GM18868 (cell line): ENCODE results near the gene C18orf63.
"Not testable (repeated sequence)": the region's sequence is repeated elsewhere in the genome, so short reads cannot be mapped to it uniquely, and the experiment has no call there.

Experiments
- ATAC-seq: cut with Tn5 transposase; IDR thresholded peaks from one replicate; pipeline ENCODE4 v1.9.1; 2021; ENCODE audit warnings: mild to moderate bottlenecking, moderate library complexity; ENCODE audit not compliant: unreplicated experiment

C18orf63 gene

GRCh38 chr18:74315464-74316256 is at the start of gene C18orf63:
TSS of gene C18orf63 (plus strand) at chr18:74315839. CDS start at chr18:74317866, 2,027 bp downstream.
- no peak for ATAC-seq

- no peak for ATAC-seq
Observed at GRCh38 chr18:74266161-74266560, 49.5 kb upstream of the C18orf63 start.

DNA sequence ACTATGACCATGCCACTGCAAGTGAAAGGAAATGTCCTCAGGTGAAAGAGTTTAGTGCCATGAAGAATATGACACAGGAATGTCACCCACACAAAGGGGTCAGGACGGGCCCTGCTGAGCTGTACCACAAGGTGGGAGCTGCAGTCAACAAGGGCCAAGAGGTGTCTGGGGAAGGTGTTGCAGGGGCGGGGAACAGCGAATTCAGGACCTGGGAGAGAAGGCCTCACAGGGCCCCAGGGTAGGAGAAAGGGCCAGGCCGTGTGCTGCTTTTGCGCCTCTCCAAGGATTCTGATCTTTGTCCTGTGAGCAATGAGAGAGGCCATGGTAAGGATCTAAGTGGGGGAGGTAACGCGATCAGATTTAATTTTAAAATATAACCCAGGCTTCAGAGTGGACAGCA is 47.5 kb upstream of the C18orf63 start:
- ATAC-seq: no peak

- ATAC-seq: no peak
Observed at GRCh38 chr18:74268933-74269620, 46.6 kb upstream of the C18orf63 start.

DNA sequence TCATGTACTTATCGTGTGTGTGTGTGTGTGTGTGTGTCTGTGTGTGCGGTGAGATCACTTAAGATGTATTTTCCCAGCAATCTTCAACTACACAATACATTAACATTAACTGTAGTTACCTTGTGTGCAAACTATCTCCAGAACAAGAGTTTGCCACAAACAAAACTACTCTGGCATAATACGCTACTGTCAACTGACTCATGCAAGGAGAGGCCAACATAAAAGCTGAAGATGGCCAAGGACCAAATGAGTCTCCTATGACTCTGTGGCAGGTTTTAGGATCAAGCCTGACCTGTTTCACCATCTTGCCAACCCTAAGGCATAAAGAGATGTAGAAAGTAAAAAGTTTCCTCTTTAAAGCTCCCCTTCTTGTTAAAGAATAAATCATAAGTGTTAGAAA is 44.0 kb upstream of the C18orf63 start:
- ATAC-seq: no peak

DNA sequence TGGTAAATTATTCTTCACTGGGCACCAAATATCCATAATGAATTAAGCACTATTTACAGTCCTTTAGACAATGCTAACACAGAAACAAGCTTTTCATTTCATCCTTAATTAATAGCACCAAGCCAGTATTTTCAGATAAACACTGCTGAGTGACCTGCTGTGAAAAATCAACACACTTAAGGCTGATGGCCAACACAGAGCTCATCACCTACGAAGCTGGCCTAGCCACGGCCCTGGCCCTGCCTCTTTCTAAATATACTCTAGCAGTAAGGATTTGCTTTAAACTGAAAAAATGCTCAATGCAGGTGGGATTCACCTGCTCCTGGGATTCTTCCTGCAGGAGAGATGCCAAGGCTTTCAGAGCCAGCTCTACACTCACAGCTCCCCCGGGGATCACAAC is 42.2 kb upstream of the C18orf63 start:
- no peak for ATAC-seq

- ATAC-seq: no peak
Observed at GRCh38 chr18:74274700-74275099, 40.9 kb upstream of the C18orf63 start.

- ATAC-seq: no peak
Observed at GRCh38 chr18:74275736-74276135, 39.9 kb upstream of the C18orf63 start.

DNA sequence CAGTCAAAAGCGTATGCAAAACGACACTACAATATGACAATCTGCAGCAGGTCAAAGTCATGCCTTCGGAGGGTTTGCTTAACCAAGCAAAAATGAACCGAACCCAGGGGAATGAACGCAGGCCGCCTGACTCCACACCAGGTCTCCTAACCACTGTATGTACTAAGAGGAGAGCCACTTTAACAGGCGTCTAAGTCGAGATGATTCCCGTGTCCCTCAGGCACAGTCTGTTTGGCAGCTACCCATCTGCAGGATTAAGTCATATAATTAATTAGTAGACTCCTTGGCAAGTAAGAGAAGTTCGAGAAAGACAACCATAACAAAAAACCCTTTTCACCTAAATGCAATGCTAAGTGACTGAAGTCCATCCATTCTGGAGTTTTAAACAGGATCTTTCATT is 39.0 kb upstream of the C18orf63 start:
- ATAC-seq: no peak

- no peak for ATAC-seq
Observed at GRCh38 chr18:74277296-74277695, 38.3 kb upstream of the C18orf63 start.

GRCh38 chr18:74278058-74278457 is 37.6 kb upstream of the C18orf63 start:
- ATAC-seq: no peak

DNA sequence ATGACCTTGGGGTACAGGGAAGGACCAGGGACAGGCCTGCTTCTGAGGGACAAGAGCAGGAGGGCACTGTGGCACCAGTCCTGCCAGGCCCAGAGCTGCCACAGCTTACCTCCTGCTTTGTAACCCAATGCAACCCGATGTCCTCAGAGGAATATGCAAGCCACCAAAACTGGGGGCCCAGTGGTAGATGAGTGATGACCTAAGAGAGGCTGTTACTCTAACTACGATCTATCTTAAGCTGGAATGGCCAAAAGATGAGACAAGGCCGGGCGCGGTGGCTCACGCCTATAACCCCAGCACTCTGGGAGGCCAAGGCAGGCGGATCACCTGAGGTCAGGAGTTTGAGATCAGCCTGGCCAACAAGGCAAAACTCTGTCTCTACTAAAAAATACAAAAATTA is 36.7 kb upstream of the C18orf63 start:
- ATAC-seq: no peak

- ATAC-seq: no peak
Observed at GRCh38 chr18:74281011-74281979, 34.3 kb upstream of the C18orf63 start.

GRCh38 chr18:74281980-74282754 is 33.5 kb upstream of the C18orf63 start:
- ATAC-seq: no peak

DNA sequence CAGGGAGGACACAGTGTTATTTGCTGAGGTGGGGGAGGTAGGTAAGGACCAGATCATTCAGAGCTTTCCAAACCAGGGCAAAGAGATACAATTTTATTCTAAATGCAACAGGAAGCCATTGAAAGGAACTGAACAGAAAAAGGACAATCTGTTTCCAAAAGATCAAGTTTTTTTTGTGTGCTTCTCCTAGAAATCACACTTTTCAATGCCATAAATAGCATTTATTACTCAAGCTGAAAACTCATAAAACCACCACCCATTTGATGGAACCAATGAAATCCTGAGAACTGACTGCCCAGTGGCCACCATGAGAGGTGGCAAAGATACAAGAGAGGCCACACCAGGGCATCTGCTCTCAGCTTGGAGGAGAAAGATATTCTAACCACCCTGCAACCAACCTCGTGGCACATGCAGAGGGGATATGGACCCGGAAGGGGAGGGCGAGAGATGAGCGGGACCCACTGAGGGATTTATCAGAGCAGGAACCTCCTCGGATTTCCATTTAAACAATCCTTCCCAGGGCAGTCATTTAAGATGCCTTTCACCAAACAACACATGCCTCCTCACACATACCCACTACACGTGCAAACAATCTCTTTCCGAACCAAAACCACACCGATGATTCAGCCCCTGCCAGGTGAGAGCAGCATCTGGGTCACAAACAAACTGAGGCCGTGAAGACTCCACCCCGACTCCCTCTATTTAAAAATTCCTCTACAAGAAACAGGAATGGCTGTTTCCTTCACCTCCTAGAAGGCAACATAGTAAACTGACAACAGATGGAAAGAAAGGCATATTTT is 32.7 kb upstream of the C18orf63 start:
- no peak for ATAC-seq

DNA sequence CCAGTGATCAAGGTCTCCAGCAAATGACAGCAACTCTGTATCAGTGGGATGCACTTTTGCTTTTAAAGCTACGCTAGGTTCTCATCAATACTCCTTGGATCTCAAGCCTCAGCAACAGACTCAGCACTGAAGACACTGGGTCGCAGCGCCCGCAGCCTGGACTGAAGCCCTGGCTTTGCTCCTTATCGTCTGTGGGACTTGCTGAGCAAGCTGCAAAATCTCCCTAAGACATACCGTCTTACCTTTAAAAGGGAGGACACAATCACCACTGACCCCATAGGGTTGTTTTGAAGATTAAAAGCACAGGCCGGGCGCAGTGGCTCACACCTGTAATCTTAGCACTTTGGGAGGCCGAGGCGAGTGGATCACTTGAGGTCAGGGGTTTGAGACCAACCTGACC is 32.0 kb upstream of the C18orf63 start:
- no peak for ATAC-seq

DNA sequence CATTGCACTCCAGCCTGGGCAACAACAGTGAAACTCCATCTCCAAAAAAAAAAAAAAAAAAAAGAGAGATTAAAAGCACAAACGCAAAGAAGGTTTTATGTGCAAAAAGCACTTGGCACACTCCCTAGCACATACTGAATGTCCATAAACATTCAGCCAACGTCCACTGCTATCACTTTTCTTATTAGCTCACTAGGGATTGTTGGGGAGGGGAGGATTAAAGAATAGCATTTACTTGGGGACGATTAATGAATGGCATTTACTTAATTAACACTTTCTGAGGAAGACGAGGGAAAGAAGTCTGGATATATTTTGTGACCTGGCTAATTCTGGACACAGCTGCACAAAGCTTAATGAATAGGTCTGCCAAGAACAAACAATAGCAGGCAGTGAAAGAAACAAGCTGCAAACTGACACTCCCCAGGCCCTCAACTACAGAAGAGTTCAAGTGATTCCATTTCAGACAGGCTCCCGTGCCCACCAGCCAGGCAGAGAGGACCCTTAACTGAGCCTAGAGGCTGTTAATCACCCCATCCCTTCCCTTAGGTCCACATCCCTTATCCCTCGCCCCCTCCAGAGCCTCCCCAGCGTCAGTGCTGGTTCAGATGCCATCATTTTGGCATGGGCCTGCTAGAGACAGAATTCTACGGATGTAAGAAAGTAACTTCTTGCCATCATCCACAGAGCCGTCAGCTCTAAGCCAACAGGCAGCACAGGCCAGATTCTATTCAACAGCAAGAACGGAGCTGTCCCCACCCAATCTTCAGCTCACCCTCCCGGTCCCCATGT is 31.3 kb upstream of the C18orf63 start:
- ATAC-seq: no peak

- no peak for ATAC-seq
Observed at GRCh38 chr18:74284980-74285355, 30.7 kb upstream of the C18orf63 start.

- not testable (repeated sequence) for ATAC-seq
Observed at GRCh38 chr18:74285583-74285982, 30.1 kb upstream of the C18orf63 start.
